Stimulated activated CD4-positive, alpha-beta T cell treated with anti-CD3 and anti-CD28 coated beads, Interleukin-1b, Interleukin-23, amount 100 ng/mL, for 48 hours (primary cell): ENCODE data around the gene MAP3K21.

Experiments
- DNase-seq: peaks from one replicate; pipeline ENCODE4 v3.0.0-alpha.2; 2020

MAP3K21 gene

GRCh38 chr1:233390842-233391737 lies 63.6 kb downstream of the MAP3K21 start:
- DNase-seq = no peak

- DNase-seq = no peak
These were observed 65.7 kb downstream of the MAP3K21 start for GRCh38 chr1:233393084-233393840.

- no peak for DNase-seq
These were observed 66.6 kb downstream of the MAP3K21 start for GRCh38 chr1:233393926-233394680.

- DNase-seq = no peak
These were observed 67.6 kb downstream of the MAP3K21 start for GRCh38 chr1:233394860-233395717.

- DNase-seq = no peak
These were observed 68.5 kb downstream of the MAP3K21 start for GRCh38 chr1:233395863-233396646.

- DNase-seq = no peak
These were observed 78.9 kb downstream of the MAP3K21 start for GRCh38 chr1:233406339-233406960.

- DNase-seq = no peak
These were observed 79.6 kb downstream of the MAP3K21 start for GRCh38 chr1:233406994-233407631.

GRCh38 chr1:233409540-233409939 lies 82.0 kb downstream of the MAP3K21 start:
- no peak for DNase-seq

- no peak for DNase-seq
These were observed 83.4 kb downstream of the MAP3K21 start for GRCh38 chr1:233410906-233411305.

GRCh38 chr1:233412812-233413211 lies 85.3 kb downstream of the MAP3K21 start:
- no peak for DNase-seq

GRCh38 chr1:233421293-233421692 lies 93.8 kb downstream of the MAP3K21 start:
- DNase-seq = no peak

- DNase-seq = no peak
These were observed 97.3 kb downstream of the MAP3K21 start for GRCh38 chr1:233424779-233425178.

GRCh38 chr1:233427907-233428306 lies 100.4 kb downstream of the MAP3K21 start:
- no peak for DNase-seq

GRCh38 chr1:233431753-233432403 lies 104.4 kb downstream of the MAP3K21 start:
- no peak for DNase-seq

- DNase-seq = no peak
These were observed 105.4 kb downstream of the MAP3K21 start for GRCh38 chr1:233432916-233433315.

- no peak for DNase-seq
These were observed 106.1 kb downstream of the MAP3K21 start for GRCh38 chr1:233433436-233434210.
